ENCODE data around the gene GFOD1.
"Not testable (repeated sequence)": the region's sequence is repeated elsewhere in the genome, so short reads cannot be mapped to it uniquely, and the experiment has no call there.

GFOD1 gene

DNA sequence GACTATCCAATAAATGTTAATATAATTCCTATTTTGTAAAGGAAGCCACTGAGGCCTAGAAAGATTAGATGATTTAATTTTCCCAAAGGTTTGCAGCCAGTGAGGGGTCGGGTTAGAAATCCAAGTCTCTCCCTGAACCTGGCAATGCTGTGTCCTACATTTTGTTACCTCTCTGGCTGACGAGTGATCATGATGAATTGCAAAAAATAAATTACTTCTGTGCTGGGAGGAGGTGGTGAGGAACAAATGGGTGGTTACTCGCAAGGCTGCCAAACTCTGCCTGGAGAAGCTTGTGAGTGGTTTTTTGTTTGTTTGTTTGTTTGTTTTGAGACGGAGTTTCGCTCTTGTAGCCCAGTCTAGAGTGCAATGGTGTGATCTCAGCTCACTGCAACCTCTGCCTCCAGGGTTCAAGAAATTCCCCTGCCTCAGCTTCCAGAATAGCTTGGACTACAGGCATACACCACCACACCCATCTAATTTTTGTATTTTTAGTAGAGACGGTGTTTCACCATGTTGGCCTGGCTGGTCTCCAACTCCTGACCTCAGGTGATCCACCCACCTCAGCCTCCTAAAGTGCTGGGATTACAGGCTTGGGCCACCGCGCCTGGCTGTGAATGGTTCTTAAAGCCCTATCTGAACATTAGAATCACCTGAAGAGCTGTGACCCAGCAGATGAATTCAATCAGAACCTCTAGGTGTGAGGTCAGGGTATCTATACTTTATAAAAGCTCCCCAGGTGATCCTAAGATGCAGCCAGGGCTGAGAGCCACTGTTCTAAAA lies 138.9 kb downstream of the GFOD1 start:
- no peak for DNase-seq

DNA sequence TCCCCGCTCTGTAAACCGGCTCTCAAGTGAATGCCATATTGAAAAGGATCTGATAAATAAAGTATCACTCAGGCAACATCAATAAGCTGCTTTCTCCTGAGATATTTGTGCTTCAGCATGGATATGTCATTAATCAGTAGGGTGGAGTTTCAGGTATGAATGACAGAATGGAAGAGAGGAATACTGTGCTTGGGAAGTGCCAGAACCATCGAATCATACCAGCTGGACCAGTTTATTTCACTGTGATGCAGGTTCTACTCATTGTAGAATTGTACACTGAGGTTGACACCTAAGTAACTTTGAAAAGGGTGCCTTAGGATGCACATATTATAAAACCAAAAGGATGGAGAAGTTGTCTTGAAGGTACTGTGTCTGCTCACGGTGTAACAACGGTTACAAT lies 141.2 kb downstream of the GFOD1 start:
- no peak for DNase-seq

DNA sequence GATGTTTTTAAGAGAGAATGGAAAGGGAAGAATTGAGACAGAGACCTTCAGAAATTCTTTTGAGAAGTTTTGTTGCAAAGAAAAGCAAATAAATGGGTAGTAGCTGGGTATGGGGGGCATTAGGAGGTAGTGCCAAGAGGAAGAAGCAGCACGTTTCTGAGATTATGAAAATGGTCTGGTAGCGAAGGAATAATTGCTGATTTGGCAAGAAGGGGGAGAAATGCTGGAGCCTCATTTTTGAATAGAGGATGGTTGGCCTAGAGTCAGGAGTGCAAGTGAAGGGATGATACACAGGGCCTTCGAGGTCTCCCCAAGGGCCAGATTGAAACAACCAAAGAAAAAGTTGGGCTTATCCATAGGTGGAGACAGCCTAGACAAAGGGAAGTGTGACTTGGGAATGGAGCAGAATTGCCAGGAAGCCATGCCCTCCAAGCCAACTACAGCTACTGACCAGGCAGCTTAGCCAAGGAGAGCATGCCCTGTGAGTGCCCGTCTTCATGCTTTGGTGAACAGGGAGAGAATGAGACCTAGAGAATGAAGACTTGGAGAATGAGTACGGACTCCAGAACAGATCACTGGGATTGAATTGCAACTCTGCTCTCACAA lies 144.9 kb downstream of the GFOD1 start:
- no peak for DNase-seq

- DNase-seq, result no peak
These were observed 147.4 kb downstream of the GFOD1 start for GRCh38 chr6:13339863-13340630.

DNA sequence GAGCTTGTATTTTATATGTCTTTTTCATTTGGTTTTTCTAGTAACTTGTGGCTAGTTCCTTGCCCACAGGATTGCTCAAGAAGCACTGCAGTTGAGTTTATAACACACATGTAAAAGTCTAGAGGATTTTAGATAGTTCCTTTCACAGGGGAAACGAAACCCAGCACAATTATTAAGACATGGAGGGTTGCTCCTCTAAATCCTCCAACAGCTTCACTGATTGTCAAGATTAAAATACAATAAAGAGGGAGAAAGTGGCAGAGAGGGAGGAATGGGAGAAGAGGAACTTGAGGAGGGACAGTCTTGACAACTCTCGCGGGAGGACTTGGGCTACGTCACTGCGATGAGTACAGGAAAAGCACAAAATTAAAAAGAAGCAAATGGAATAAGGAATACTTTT lies 149.4 kb downstream of the GFOD1 start:
- no peak for DNase-seq

GRCh38 chr6:13336553-13336952 lies 150.8 kb downstream of the GFOD1 start:
- DNase-seq, result peak; percentile 47 to 74 (median 60)

DNA sequence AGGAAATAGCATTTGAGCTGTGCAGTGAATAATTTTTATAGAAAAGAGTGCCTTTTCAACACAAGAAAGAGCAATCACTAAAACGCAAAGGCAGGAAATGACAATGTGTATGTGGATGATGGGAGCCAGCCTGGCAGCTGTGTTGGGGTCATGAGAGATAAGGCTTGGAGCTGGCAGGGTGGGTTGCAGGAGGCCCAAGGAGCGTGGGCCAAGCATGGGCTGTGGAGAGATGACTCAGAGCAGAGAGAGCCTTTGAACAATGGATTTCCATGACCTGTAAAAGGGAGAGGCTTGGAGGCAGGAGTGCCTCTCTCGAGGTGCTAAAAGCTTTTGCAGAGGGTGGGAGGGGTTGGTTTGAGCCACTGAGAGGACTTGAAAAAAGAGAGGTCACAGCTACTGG lies 152.4 kb downstream of the GFOD1 start:
- no peak for DNase-seq

DNA sequence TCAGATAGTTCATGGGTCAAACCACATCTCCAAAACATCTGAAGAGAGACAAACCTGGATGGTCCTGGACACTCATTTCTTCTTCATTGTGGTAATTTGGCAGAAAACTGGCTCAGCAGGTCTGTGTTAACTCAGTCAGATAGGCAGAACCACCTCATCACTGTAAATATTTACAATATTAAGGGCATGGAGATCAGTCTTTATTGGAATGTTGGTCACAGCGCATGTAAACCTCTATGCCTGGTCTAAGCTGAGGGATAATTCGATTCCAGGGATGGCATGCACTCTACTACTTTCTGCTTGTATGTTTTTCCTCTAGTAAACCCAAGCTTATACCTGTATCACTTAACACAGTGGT lies 155.1 kb downstream of the GFOD1 start:
- DNase-seq, result no peak

GRCh38 chr6:13331516-13332348 lies 155.7 kb downstream of the GFOD1 start:
- DNase-seq, result peak in 2 of 6 experiments; percentile 35 to 46

GRCh38 chr6:13328875-13329183 lies 158.6 kb downstream of the GFOD1 start:
- no peak for DNase-seq

DNA sequence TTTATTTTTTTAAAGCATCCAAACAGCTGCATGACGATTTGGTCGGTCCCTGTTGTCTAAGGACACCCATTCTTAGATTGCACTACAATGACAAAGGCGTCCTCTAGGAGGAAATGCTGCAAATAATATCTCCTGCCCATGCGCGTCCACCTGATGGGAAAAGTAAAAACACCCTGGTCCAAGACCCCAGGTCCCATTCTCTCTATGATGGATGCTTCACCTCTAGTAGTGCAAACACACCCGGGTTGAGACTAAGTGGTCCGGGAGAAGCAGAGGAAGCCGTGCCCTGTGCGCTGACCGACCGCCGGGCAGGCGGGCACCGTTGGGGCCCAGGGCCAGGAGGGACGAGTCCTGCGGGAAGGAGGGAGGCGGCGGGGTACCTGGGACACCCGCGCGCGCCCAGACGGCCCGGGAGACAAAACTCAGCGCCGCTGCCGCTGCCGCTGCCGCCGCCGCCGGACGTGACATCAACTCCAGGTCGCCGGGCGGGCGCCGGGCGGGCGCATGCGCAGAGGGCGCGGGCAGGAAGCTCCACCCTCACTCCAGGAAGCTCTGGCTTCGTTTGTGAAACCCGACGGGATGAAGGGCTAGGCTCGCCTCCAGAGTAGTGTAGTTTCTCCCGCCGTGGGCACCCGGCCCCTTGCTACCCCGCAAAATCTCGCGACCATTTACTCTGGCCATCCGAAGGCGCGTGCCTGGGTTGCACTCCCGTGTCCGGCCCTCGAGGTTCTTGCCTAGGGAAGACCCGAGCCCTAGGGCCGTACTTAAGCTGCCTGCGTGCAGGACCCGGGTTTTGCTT lies 159.1 kb downstream of the GFOD1 start, which contains the start of gene TBC1D7:
Gene TBC1D7 (minus strand): TSS at position 462 of the 799 bp plus-strand sequence. CDS start 1,639 bp downstream, outside the sequence.
- DNase-seq, result peak; percentile 87 to 95 (median 90)

- no peak for DNase-seq
These were observed 159.7 kb downstream of the GFOD1 start for GRCh38 chr6:13327691-13328075.

DNA sequence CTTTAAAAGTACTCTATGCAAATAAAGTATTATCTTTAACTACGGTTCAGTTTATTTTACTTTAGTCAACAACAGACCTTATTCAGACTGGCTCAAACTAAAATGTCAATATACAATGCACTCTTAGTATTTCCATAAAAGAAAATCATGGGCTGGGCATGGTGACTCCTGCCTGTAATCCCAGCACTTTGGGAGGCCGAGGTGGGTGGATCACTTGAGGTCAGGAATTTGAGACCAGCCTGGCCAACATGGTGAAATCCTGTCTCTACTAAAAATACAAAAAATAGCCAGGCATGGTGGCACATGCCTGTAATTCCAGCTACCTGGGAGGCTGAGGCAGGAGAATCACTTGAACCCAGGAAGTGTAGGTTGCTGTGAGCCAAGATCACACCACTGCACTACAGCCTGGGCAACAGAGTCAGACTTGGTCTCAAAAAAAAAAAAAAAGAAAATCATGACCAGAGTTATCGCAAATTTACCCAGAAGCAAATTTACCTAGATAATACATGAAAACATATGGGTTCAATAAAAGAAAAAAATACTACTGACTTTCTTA lies 161.3 kb downstream of the GFOD1 start:
- DNase-seq, result not testable (repeated sequence)

DNA sequence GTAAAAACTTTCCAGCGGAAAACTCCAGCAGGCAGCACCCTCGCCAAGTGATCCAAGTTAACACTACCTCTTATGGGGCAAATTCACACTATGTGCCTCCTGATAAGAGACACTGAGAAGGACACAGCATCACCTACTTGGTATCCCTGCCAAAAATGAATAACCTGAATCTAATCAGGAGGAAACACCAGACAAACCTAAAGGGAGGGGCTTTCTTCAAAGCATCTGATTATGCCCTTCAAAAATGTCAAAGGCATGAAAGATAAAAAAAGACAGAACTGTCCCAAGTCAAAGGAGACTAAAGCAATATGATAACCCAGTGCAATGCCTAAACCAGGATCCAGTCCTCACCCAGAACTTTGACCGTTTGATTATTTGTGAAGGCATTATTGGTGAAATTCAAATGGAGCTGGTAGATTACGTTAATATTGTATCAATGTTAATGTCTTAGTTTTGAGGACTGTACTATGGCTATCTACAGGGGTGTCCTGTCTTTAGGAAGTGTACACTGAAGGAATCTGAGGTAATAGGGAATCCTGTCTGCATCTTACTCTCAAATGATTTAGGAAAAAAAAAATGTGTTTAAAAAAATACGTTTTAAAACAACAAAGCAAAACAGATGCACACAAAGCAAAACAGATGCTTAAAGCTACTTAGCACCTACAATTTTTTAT lies 167.4 kb downstream of the GFOD1 start:
- DNase-seq, result no peak

GRCh38 chr6:13318821-13319220 lies 168.6 kb downstream of the GFOD1 start:
- no peak for DNase-seq

- no peak for DNase-seq
These were observed 171.5 kb downstream of the GFOD1 start for GRCh38 chr6:13315896-13316295.

DNA sequence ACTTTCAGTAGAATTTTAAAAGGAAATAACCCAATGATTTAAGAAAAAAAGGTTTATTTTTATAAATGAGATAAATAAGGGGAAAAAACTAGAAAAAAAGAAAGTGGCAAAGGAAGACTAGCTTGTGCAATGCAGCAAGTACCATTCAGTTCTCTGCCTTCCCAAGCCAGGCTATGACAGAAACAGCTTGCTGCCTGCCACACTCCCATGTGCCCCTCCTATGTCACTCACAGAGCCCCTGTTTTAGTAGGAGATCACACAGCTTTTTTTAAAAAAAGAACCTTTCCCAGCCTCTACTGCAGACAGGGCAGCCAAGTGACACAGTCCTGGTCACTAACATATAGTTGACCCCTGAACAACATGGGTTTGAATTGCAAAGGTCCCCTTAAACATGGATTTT lies 172.6 kb downstream of the GFOD1 start:
- no peak for DNase-seq

DNA sequence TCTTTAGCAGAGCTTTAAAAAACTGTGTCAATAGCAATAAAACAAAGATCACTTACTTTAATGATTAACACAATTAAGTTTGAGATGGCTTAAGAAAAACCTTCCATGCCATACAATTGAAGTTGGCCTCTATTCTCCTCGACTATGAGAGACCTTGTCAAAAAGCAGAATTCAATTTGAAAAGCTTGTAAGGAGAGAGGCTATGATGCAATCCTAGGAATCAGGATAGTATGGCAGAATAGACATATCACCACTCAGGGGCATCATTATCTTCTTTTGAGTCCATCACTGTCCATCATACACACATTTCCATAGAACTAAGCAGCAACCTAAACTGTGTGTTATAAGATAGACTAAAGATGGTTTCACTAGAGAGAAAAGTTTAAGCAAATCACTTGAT lies 176.2 kb downstream of the GFOD1 start:
- DNase-seq, result no peak

- no peak for DNase-seq
These were observed 179.1 kb downstream of the GFOD1 start for GRCh38 chr6:13308332-13308731.
